Measurements from ENCODE around the gene ECHS1.
"Not testable (repeated sequence)": the region's sequence is repeated elsewhere in the genome, so short reads cannot be mapped to it uniquely, and the experiment has no call there.

Gene ECHS1

DNA sequence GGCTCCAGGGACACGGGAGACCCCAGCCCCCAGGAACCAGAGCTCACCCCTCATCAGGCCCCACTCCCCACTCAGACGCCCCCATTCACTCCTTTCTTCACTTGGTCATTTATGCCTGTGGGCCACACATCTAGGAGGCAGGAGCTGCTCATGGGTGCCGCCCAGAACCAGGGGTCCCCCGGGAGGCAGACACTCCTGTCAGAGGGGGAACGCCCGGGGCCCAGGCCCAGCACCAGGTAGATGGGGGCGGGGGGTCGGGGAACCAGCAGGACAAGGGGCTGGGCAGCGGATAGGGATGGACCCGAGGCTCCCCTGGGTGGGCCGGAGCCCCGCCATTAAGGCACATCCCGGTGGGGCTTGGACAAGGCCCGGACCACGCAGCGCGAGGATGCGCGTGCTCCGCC lies 48.3 kb downstream of the ECHS1 start:
- DNase-seq (ENCODE audit: low read depth in 2 of 2) = no peak

GRCh38 chr10:133324198-133324792 lies 48.9 kb downstream of the ECHS1 start:
- DNase-seq (ENCODE audit: low read depth in 2 of 2) = peak; percentile 47 to 69

GRCh38 chr10:133322064-133322709 lies 51.0 kb downstream of the ECHS1 start:
- DNase-seq (ENCODE audit: low read depth in 2 of 2) = not testable (repeated sequence)

GRCh38 chr10:133320852-133321422 lies 52.2 kb downstream of the ECHS1 start:
- not testable (repeated sequence) for DNase-seq (ENCODE audit: low read depth in 2 of 2)

- peak in 1 of 2 donors; percentile 67 for DNase-seq (ENCODE audit: low read depth in 2 of 2)
These were observed 54.5 kb downstream of the ECHS1 start for GRCh38 chr10:133318494-133319127.

- DNase-seq (ENCODE audit: low read depth in 2 of 2) = no peak
These were observed 56.4 kb downstream of the ECHS1 start for GRCh38 chr10:133316732-133317131.

GRCh38 chr10:133316266-133316665 lies 56.9 kb downstream of the ECHS1 start:
- no peak for DNase-seq (ENCODE audit: low read depth in 2 of 2)

- DNase-seq (ENCODE audit: low read depth in 2 of 2) = no peak
These were observed 57.3 kb downstream of the ECHS1 start for GRCh38 chr10:133315847-133316246.

DNA sequence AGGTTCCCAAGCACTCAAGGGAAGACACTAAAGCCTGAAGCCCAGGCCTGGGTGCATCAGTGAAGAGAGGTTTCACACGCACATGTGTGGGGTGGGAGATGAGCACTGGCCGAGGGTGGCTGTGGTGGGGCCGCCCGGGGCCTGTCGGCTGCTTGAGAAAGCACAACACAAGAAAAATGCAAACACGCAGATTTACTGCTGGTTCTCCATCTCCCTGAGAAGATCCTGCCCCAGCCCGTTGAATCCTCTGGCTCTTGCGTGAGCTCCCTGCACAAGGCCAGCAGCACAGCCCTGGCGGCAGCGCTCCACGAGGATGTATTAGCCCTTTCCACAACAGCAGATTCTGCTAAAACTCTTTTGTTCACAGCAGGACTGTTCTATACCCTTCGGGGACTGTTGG lies 58.2 kb downstream of the ECHS1 start:
- no peak for DNase-seq (ENCODE audit: low read depth in 2 of 2)

DNA sequence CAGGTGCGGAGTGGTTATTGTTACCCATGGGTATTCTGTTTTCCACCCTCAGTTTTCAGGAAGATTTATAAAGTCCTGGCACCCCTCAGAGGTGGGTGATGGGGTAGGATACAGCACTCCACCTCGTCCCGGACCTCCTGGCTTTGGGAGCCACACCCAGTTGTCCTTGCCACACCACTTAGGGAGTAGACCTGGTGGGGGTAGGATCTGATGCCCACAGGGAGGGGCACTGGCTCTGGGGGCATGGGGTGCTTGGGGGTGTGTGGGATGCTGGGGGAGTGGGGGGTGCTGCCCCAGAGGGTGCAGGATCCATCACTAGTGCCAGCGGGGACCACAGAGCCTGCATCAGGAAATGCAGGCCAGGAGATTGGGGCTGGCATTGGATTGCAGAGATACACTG lies 60.0 kb downstream of the ECHS1 start:
- DNase-seq (ENCODE audit: low read depth in 2 of 2) = no peak

DNA sequence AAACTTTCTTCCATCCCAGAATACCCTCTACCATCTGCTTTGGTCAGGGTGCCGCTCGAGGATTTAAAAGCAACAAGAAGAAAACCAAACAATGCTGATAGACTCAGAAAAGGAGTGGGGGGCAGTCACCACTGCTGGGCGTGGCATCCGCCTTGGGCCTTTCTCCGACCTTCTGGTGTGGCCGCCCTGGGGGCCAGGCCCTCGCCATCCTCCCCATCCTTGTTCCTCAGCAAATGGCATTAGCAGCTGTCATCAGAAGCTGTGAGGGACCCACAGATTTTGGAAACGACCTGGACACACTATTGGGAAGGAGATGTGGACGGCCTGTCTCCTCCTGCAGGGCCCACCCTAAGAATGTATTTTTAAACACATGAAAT lies 60.4 kb downstream of the ECHS1 start:
- no peak for DNase-seq (ENCODE audit: low read depth in 2 of 2)
